Right lobe of liver (tissue), 4 donors: ENCODE data around the gene ELOVL6.

Experiments
- CTCF ChIP-seq, 4 donors: fragments of 200-600 bp in 3 of 4; fragments of 450-650 bp in 1 of 4; IDR thresholded peaks; one replicate each; pipeline versions ENCODE4 v1.5.1 to v1.8.0; 2016 to 2022; ENCODE audit warnings: antibody characterized with exemption in 4 of 4, mild to moderate bottlenecking in 2 of 4
- POLR2A ChIP-seq: fragments of 450-650 bp; IDR thresholded peaks from one replicate; pipeline ENCODE4 v1.6.1; 2017; ENCODE audit warnings: antibody characterized with exemption, mild to moderate bottlenecking
- donor health status: DM: no; HTN: no; CAD: no.
- donor health status: DM: no; HTN: no; CAD: no.
- donor health status: DM: no; HTN: yes; CAD: no.

GRCh38 chr4:110002326-110002725 is 196.1 kb downstream of the ELOVL6 start:
- TF ChIP-seq POLR2A (no peak), CTCF (IDR thresholded peaks at IDR 0.05) (no peak)
